H9 (cell line): ENCODE measurements around the gene ASL. TPM values are rescaled to one million over a fixed set of nuclear protein-coding genes. Genes with fewer than 3 reads are reported as not detected.
A peak's percentile ranks its signal among the peaks of the same experiment; 100 is the strongest.

Experiments used
- DNase-seq: peaks from one replicate; pipeline ENCODE4 v3.0.0-alpha.2; 2017
- H2AFZ ChIP-seq: one replicate; pipeline ENCODE4 v1.6.1; 2013; ENCODE audit warnings: mild to moderate bottlenecking, low read length, control low read depth, moderate library complexity
- H2AK5ac ChIP-seq: 2 replicates; pipeline ENCODE4 v1.6.1; 2013; ENCODE audit warnings: low read length, control low read depth, mixed read lengths; ENCODE audit not compliant: insufficient read length
- H2BK120ac ChIP-seq: one replicate; pipeline ENCODE4 v1.6.1; 2013; ENCODE audit warnings: low read depth, mild to moderate bottlenecking, low read length, control low read depth, inconsistent platforms; ENCODE audit not compliant: poor library complexity, severe bottlenecking
- H2BK12ac ChIP-seq: 2 replicates; pipeline ENCODE4 v1.6.1; 2013; ENCODE audit warnings: low read length, control low read depth, mixed read lengths, low read depth; ENCODE audit not compliant: insufficient read length
- H2BK15ac ChIP-seq: 2 replicates; pipeline ENCODE4 v1.6.1; 2013; ENCODE audit warnings: low read depth, low read length, control low read depth
- H2BK20ac ChIP-seq: one replicate; pipeline ENCODE4 v1.6.1; 2013; ENCODE audit warnings: low read depth, mild to moderate bottlenecking, low read length, control low read depth, inconsistent platforms; ENCODE audit not compliant: poor library complexity, severe bottlenecking
- H2BK5ac ChIP-seq: 2 replicates; pipeline ENCODE4 v1.6.1; 2013; ENCODE audit warnings: low read length, control low read depth, mixed read lengths; ENCODE audit not compliant: insufficient read length
- H3K14ac ChIP-seq: 2 replicates; pipeline ENCODE4 v1.6.1; 2013; ENCODE audit warnings: low read length, control low read depth; ENCODE audit not compliant: insufficient read depth
- H3K18ac ChIP-seq: 2 replicates; pipeline ENCODE4 v1.6.1; 2013; ENCODE audit warnings: low read depth, mild to moderate bottlenecking, mixed read lengths, low read length, control low read depth; ENCODE audit not compliant: insufficient read length
- H3K23ac ChIP-seq: 2 replicates; pipeline ENCODE4 v1.6.1; 2013; ENCODE audit warnings: low read length, control low read depth, mixed read lengths, low read depth; ENCODE audit not compliant: insufficient read length
- H3K23me2 ChIP-seq: 2 replicates; pipeline ENCODE4 v1.6.1; 2013; ENCODE audit warnings: low read depth, mild to moderate bottlenecking, mixed read lengths, low read length, control low read depth; ENCODE audit not compliant: insufficient read length, poor library complexity, severe bottlenecking
- H3K27ac ChIP-seq: 2 replicates; pipeline ENCODE4 v1.5.1; 2013; ENCODE audit warnings: low read length, control low read depth, mixed read lengths, low read depth; ENCODE audit not compliant: insufficient read length
- H3K27me3 ChIP-seq: 2 replicates; pipeline ENCODE4 v1.6.1; 2013; ENCODE audit warnings: low read length, control low read depth, inconsistent platforms; ENCODE audit not compliant: insufficient read depth
- H3K4ac ChIP-seq: 2 replicates; pipeline ENCODE4 v1.6.1; 2013; ENCODE audit warnings: low read depth, mild to moderate bottlenecking, control low read depth, inconsistent platforms, low read length, moderate library complexity
- H3K4me1 ChIP-seq: 2 replicates; pipeline ENCODE4 v1.6.1; 2013; ENCODE audit warnings: low read length, control low read depth, inconsistent platforms; ENCODE audit not compliant: insufficient read depth
- H3K4me2 ChIP-seq: 2 replicates; pipeline ENCODE4 v1.6.1; 2013; ENCODE audit warnings: low read length, control low read depth, mixed read lengths; ENCODE audit not compliant: insufficient read length, insufficient read depth
- H3K56ac ChIP-seq: 2 replicates; pipeline ENCODE4 v1.6.1; 2013; ENCODE audit warnings: low read depth, mild to moderate bottlenecking, mixed read lengths, low read length, control low read depth; ENCODE audit not compliant: insufficient read length
- H3K79me1 ChIP-seq: 2 replicates; pipeline ENCODE4 v1.6.1; 2013; ENCODE audit warnings: low read depth, mild to moderate bottlenecking, moderate library complexity, low read length, control low read depth, inconsistent platforms; ENCODE audit not compliant: insufficient read depth, poor library complexity, severe bottlenecking
- H3K79me2 ChIP-seq: 2 replicates; pipeline ENCODE4 v1.6.1; 2013; ENCODE audit warnings: low read length, control low read depth, inconsistent platforms; ENCODE audit not compliant: insufficient read depth
- H3K9ac ChIP-seq: 2 replicates; pipeline ENCODE4 v1.6.1; 2013; ENCODE audit warnings: low read length, control low read depth, mixed read lengths; ENCODE audit not compliant: insufficient read length; ENCODE audit errors: extremely low read depth
- H3K9me3 ChIP-seq: one replicate; pipeline ENCODE4 v1.6.1; 2013; ENCODE audit warnings: low read depth, low read length, inconsistent platforms; ENCODE audit not compliant: control insufficient read depth
- H3T11ph ChIP-seq: one replicate; pipeline ENCODE4 v1.6.1; 2013; ENCODE audit warnings: mild to moderate bottlenecking, low read length, control low read depth, inconsistent platforms
- H4K20me1 ChIP-seq: one replicate; pipeline ENCODE4 v1.6.1; 2013; ENCODE audit not compliant: control insufficient read depth, insufficient read length, insufficient read depth
- H4K5ac ChIP-seq: 2 replicates; pipeline ENCODE4 v1.6.1; 2013; ENCODE audit warnings: low read depth, mild to moderate bottlenecking, mixed read lengths, low read length, control low read depth; ENCODE audit not compliant: insufficient read length
- H4K8ac ChIP-seq: replicated peaks from 2 replicates; pipeline ENCODE4 v1.6.1; 2013; ENCODE audit warnings: low read length, control low read depth, mixed read lengths, low read depth; ENCODE audit not compliant: insufficient read length
- H4K91ac ChIP-seq: 2 replicates; pipeline ENCODE4 v1.6.1; 2013; ENCODE audit warnings: low read depth, mild to moderate bottlenecking, moderate library complexity, mixed read lengths, low read length, control low read depth; ENCODE audit not compliant: insufficient read length
- H3K27ac Mint-ChIP-seq, 3 experiments: 2 replicates in 2 of 3; 3 replicates in 1 of 3; pipeline ENCODE4 v1.8.0; 2020 to 2021; ENCODE audit warnings: mixed read lengths in 3 of 3, mild to moderate bottlenecking in 1 of 3, moderate library complexity in 1 of 3
- H3K27me3 Mint-ChIP-seq: 2 replicates; pipeline ENCODE4 v1.8.0; 2021; ENCODE audit warnings: low read depth, mild to moderate bottlenecking, moderate library complexity, mixed read lengths
- H3K36me3 Mint-ChIP-seq, 3 experiments: 2 replicates in 2 of 3; 3 replicates in 1 of 3; pipeline ENCODE4 v1.8.0; 2020 to 2021; ENCODE audit warnings: low read depth in 3 of 3, mixed read lengths in 3 of 3; ENCODE audit not compliant: insufficient read depth in 1 of 3
- H3K4me1 Mint-ChIP-seq, 2 experiments: 2 replicates each; pipeline ENCODE4 v1.8.0; 2020; ENCODE audit warnings: mixed read lengths in 2 of 2
- H3K4me3 Mint-ChIP-seq, 2 experiments: 2 replicates in 1 of 2; 3 replicates in 1 of 2; pipeline ENCODE4 v1.8.0; 2020 to 2021; ENCODE audit warnings: mild to moderate bottlenecking in 2 of 2, mixed read lengths in 2 of 2, moderate library complexity in 1 of 2
- H3K9me3 Mint-ChIP-seq, 2 experiments: 2 replicates in 1 of 2; 3 replicates in 1 of 2; pipeline ENCODE4 v1.8.0; 2020; ENCODE audit warnings: mild to moderate bottlenecking in 2 of 2, mixed read lengths in 2 of 2, moderate library complexity in 1 of 2
- CTCF ChIP-seq: fragments of 200-600 bp; sonication (generic); conservative IDR thresholded peaks from 3 replicates; pipeline ENCODE4 v1.8.0; 2021; ENCODE audit warnings: antibody characterized with exemption, mild to moderate bottlenecking
- WGBS: extraction: QIAGEN DNeasy Blood & Tissue Kit; methylation state at CpG from one replicate; pipeline ENCODE4 v1.1.7; 2013; ENCODE audit warnings: missing lambda C conversion rate, low lambda C conversion rate, mixed read lengths; ENCODE audit not compliant: insufficient read length; ENCODE audit errors: extremely low coverage; 5-methylcytosine and 5-hydroxymethylcytosine counted together
- total RNA-seq: library from RNA; stranded (reverse); gene quantifications from 2 replicates; pipeline ENCODE4 v1.2.1, GENCODE V29; 2021

ASL gene
- total RNA-seq, 1 experiment from 2014 or later, result 30.7 TPM

GRCh38 chr7:66082083-66082482 is 6.5 kb downstream of the ASL start:
- Histone ChIP-seq H3K23me2 (no peaks in the 10 kb centered on the region), H3K18ac (no peak overlapping the region), H4K5ac (peak overlapping the region; percentile 38), H3K79me2 (no peaks in the 10 kb centered on the region), H4K20me1 (no peaks in the 10 kb centered on the region), H2AFZ (no peak overlapping the region), H3K79me1 (no peaks in the 10 kb centered on the region), H2BK120ac (no peak overlapping the region), H2BK15ac (no peak overlapping the region), H3T11ph (no peak overlapping the region), H3K27me3 (no peaks in the 10 kb centered on the region), H3K14ac (no peak overlapping the region), H2BK5ac (no peak overlapping the region), H3K56ac (no peak overlapping the region), H3K27ac (no peak overlapping the region), H3K4me1 (no peaks in the 10 kb centered on the region), H2BK20ac (no peak overlapping the region), H3K4ac (no peak overlapping the region), H2AK5ac (no peak overlapping the region), H4K8ac (no peak overlapping the region), H3K9ac (no peak overlapping the region), H3K4me2 (no peak overlapping the region), H3K23ac (no peak overlapping the region), H3K9me3 (no peaks in the 10 kb centered on the region), H4K91ac (no peak overlapping the region), H2BK12ac (no peak overlapping the region)
- Mint-ChIP-seq H3K9me3 (no peaks in the 10 kb centered on the region), H3K4me1 (peaks cover 2 to 3% of the 10 kb centered on the region in 2 experiments; a peak in 2 of 4 replicates), H3K27me3 (no peaks in the 10 kb centered on the region), H3K36me3 (peaks cover 13 to 36% (median 21%) of the 10 kb centered on the region in 3 experiments; a peak in 6 of 7 replicates), H3K4me3 (no peak overlapping the region), H3K27ac (no peak overlapping the region)
- DNase-seq, result no peak
- no CpG with 5 or more reads among the region's 6 CpGs for WGBS
- no peak for TF ChIP-seq CTCF
